Keratinocyte (primary cell): ENCODE measurements around the gene RGS10.

ENCODE experiments used
- EZH2 ChIP-seq: IDR thresholded peaks from one replicate; pipeline ENCODE4 v1.6.1; 2012; ENCODE audit warnings: inconsistent platforms, mild to moderate bottlenecking, low read length, moderate library complexity
- TF ChIP-seq, protein P1 (sequence below), 3 experiments: IDR thresholded peaks in 1 of 3; conservative IDR thresholded peaks in 1 of 3; optimal IDR thresholded peaks in 1 of 3; 2 replicates in 2 of 3; 3 replicates in 1 of 3; pipeline versions ENCODE3 to v1.5.1; 2011; ENCODE audit warnings: low read length in 3 of 3, mild to moderate bottlenecking in 3 of 3, moderate library complexity in 2 of 3, control low read depth in 1 of 3, inconsistent platforms in 1 of 3; ENCODE audit not compliant: insufficient read depth in 2 of 3; ENCODE audit errors: extremely low read depth in 1 of 3

DNA sequence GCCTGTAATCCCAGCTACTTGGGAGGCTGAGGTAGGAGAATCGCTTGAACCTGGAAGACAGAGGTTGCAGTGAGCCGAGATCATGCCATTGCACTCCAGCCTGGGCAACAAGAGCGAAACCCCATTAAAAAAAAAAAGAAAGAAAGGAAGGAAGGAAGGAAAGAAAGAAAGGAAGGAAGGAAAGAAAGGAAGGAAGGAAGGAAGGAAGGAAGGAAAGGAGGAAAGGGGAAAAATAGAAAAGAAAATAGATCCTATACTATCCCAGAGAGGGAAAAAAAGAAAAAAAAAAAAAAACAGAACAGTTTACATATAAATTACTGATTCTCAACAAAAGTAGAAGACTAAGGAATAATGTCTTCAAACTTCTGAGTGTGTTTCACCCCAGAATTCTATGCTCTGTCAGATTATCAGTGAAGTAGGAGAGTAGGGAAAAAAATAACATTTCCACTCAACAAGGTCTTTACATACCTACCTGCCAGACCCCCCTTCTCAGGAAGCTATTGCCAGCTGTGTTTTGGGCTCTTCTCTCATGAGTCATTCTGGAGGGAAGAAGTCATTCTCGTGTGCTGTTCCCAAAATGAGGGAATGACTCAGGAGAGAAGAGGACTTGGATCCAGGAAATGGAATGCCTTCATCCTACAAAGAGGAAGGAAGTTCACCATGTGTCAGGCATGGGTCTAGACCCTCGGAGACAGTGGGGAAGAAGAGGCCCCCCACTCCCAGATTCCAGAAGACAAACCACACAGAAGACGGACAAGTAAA, 20.9 kb downstream of the RGS10 start:
- no peak for TF ChIP-seq EZH2
- TF ChIP-seq, protein P1, sequence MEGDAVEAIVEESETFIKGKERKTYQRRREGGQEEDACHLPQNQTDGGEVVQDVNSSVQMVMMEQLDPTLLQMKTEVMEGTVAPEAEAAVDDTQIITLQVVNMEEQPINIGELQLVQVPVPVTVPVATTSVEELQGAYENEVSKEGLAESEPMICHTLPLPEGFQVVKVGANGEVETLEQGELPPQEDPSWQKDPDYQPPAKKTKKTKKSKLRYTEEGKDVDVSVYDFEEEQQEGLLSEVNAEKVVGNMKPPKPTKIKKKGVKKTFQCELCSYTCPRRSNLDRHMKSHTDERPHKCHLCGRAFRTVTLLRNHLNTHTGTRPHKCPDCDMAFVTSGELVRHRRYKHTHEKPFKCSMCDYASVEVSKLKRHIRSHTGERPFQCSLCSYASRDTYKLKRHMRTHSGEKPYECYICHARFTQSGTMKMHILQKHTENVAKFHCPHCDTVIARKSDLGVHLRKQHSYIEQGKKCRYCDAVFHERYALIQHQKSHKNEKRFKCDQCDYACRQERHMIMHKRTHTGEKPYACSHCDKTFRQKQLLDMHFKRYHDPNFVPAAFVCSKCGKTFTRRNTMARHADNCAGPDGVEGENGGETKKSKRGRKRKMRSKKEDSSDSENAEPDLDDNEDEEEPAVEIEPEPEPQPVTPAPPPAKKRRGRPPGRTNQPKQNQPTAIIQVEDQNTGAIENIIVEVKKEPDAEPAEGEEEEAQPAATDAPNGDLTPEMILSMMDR (optimal IDR thresholded peaks at IDR 0.05 in 1 of 3, IDR thresholded peaks at IDR 0.05 in 1 of 3, conservative IDR thresholded peaks at IDR 0.05 in 1 of 3; ENCODE audit: extremely low read depth in 1 of 3, insufficient read depth in 2 of 3, low read length in 3 of 3), result no peak
